Measurements from ENCODE around the gene TRIM34.
"Not testable (repeated sequence)": the region's sequence is repeated elsewhere in the genome, so short reads cannot be mapped to it uniquely, and the experiment has no call there.

The TRIM34 gene

DNA sequence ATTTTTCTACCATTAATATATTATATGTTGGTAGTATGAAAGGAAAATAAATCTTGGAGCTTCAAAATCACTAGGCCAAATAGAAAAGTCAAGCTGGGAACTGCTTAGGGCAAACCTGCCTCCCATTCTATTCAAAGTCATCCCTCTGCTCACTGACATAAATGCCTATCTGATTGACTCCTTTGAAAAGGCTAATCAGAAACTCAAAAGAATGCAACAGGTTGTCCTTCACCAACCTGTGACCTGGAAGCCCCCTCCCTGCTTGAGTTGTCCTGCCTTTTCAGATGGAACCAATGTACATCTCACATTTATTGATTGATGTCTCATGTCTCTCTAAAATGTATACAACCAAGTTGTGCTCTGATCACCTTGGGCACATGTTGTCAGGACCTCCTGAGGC lies 3.2 kb upstream of the TRIM34 start:
- DNase-seq, result no peak

DNA sequence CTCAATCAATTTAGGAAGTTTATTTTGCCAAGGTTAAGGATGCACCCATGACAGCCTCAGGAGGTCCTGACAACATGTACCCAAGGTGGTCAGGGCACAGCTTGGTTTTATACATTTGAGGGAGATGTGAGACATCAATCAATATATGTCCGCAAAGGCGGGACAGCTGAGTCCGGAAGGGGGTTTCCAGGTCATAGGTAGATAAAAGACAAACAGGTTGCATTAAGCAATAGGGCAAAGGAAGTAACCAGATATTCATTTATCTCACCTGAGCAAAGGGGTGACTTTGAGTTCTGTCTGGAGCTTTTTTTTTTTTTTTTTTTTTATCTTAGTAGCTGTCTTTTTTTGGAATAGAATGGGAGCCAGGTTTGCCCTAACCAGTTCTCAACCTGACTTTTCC lies 2.0 kb upstream of the TRIM34 start:
- DNase-seq, result no peak

GRCh38 chr11:5625281-5625680 lies 480 bp downstream of the TRIM34 start:
- DNase-seq, result no peak

DNA sequence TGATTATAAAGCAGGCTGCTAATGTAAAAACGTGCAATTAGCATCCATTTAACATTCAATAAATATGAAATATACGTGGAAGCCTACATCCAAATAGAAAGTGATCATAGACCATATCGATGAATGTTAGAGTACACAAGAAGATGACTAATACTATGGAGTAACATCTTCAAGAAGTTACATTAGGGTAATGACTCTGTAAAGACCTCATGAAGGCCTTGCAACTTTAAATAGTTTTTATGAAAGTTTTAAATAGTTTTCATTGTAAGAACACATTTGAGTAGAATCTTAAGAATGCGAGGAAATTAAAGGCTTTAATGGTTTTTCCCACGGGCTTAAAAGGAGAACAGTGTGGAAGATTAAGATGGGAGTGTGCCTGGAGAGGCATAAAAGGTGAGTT lies 1.4 kb downstream of the TRIM34 start:
- DNase-seq, result no peak

GRCh38 chr11:5631417-5631816 lies 6.6 kb downstream of the TRIM34 start:
- peak; percentile 29 for DNase-seq

DNA sequence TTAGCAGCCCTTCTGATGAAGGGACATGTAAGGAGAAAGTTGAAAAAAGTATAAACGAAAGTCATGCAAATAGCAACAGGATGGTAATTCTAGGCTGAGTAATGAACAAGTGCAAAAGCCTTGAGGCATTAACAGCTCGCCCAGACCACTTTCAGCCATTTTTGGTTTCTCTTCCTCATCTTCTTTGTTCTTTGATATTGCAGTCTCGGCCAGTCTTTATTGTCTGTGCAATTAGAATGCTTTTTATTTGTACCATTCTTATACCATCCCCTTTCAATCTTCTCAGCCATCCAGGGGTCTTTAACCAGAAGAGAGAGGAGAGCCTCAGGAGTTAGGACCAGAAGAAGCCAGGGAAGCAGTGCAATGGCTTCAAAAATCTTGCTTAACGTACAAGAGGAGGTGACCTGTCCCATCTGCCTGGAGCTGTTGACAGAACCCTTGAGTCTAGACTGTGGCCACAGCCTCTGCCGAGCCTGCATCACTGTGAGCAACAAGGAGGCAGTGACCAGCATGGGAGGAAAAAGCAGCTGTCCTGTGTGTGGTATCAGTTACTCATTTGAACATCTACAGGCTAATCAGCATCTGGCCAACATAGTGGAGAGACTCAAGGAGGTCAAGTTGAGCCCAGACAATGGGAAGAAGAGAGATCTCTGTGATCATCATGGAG lies 7.3 kb downstream of the TRIM34 start:
- DNase-seq, result no peak

GRCh38 chr11:5639953-5640352 lies 15.2 kb downstream of the TRIM34 start:
- no peak for DNase-seq

- DNase-seq, result no peak
Measured at GRCh38 chr11:5643585-5643984, 18.8 kb downstream of the TRIM34 start.

DNA sequence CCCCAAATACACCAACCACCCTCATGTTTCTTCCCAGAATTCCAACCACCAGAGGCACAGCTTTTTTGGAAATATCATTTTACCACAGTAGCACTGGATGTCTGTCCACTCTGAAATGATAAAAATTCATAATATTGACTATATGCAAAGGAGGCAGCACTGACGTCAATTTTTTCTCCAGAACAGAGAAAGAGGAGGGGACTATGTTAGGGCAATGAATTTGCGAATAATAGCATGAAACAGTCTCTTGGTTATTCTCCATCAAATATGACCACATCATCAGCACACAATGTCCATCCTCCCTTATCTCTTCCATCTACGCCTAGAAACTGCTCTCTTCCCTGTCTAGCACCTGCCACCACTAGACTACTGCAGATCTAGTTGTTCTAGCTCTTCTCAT lies 21.3 kb downstream of the TRIM34 start:
- no peak for DNase-seq

- no peak for DNase-seq
Measured at GRCh38 chr11:5655474-5655873, 30.7 kb downstream of the TRIM34 start.

GRCh38 chr11:5656956-5657355 lies 32.2 kb downstream of the TRIM34 start:
- not testable (repeated sequence) for DNase-seq

DNA sequence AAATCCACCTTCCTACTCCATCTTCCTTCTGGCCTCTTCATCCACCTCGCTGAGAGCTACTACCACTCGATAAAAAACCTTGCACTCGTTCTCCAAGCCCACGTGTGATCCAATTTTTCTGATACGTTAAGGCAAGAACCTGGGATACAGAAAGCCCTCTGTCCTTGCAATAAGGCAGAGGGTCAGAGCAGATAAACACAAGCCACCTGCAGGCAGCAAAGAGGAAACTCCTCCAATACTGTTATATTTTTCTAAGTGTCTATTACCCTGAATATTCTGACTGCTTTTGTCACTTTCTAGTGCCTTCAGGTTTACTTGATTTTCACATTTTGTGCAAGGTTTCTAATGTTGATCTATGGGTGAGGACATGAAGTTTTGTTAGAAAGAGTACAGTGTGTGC lies 33.5 kb downstream of the TRIM34 start:
- no peak for DNase-seq

DNA sequence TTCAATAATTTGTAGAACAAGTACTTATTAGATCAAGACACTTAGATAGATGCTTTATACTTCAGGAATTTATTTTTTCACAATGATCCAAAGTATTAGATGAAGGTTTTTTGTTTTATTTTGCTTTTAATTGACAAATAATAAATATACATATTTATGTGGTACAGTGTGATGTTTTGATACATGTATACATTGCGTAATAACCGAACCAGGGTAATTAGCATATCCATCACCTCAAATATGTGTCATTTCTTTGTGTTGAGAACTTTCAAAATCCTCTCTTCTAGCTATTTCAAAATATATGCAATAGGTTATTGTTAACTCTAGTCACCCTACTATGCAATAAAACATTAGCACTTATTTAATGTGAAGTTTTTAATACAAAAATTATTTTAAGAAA lies 38.7 kb downstream of the TRIM34 start:
- no peak for DNase-seq

GRCh38 chr11:5665051-5665570 lies 40.3 kb downstream of the TRIM34 start:
- DNase-seq, result no peak

- DNase-seq, result no peak
Measured at GRCh38 chr11:5665746-5666401, 41.1 kb downstream of the TRIM34 start.

DNA sequence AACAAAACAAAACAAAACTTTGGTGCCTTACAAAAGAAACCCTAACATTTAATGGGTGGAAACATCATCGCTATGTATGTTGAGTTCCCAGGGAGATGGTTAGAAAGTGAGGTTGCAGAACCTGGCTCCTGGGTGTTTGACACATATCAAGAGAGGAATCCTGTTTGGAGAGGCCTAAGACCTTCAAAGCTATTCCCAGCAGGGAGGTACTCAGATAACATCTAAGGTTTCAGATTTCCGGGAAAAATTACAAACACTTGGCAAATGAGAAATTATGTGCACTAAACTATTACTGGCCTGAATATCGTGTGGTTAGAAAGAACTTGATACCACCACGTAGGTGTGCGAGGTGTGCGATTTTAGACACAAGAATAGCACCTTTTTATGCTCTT lies 41.6 kb downstream of the TRIM34 start:
- DNase-seq, result no peak

- no peak for DNase-seq
Measured at GRCh38 chr11:5671831-5672230, 47.0 kb downstream of the TRIM34 start.

DNA sequence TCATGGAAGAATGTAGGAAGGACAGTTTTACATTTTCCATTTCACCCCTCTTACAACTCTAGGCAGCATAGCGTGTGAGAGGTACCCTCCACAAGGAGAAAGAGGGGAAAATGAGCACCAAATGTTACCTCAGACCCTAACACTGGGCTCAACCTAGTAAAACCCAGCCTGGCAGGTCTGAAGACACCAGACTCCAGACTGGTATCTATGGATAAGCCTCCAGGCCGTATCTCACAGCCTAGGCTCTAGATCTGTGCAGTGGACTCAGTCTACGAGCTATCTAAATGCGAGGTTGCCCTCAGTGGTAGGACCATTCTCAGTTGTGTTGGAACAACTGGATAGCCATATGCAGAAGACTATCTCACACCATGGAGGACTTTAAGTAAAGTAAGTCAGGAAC lies 49.6 kb downstream of the TRIM34 start:
- DNase-seq, result no peak

DNA sequence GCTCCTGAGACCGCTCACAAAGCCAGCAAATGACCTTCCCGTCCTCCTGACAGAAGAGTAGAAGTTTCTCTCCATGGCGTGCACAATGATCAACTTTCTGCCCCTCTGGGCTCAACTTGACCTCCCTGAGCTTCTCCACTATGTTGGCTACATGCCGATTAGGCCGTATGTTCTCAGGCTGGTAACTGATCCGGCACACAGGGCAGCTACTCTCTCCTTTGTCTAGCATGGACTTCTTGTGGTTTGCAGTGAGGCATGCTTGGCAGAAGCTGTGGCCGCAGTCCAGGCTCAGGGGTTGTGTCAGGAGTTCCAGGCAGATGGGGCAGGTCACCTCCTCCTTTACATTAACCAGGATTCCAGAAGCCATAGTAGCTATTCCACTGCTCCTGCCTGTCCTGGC lies 55.0 kb downstream of the TRIM34 start:
- DNase-seq, result no peak

- not testable (repeated sequence) for DNase-seq
Measured at GRCh38 chr11:5682890-5683441, 58.2 kb downstream of the TRIM34 start.

GRCh38 chr11:5683620-5684019 lies 58.8 kb downstream of the TRIM34 start:
- DNase-seq, result not testable (repeated sequence)

DNA sequence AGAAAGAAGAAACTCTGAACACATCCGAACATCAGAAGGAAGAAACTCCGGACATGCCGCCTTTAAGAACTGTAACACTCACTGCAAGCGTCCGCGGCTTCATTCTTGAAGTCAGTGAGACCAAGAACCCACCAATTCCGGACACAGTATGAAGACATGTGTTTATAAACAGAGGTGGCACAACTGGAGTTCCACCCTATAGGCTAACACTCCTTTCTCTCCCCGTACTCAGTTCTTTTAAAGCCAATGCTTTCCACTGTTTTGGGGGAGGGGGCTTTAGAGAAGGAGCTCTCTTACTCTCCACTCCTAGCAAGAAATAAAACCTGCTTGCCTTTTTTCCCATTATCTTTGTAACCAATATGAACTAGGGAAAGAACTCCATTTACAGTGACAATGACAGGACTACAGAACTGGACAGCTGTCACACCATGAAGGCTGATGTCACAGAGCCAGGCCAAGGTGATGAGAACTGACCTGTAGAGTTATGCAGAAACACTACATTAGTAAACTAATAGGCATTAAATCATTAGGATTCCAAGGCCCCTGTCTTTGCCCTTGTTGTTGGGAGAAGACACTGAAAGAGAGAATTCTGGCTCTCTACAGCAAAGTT lies 59.3 kb downstream of the TRIM34 start:
- no peak for DNase-seq

- DNase-seq, result peak; percentile 96
Measured at GRCh38 chr11:5684646-5685362, 60.0 kb downstream of the TRIM34 start, which contains the start of gene TRIM5. Gene TRIM5 (minus strand): TSS chr11:5685074. CDS start chr11:5680177, 4,897 bp downstream.

Data from OCI-M1 (cell line).